ENCODE measurements around the gene TREM2. TPM values are rescaled to one million over a fixed set of nuclear protein-coding genes. Genes with fewer than 3 reads are reported as not detected.
"Not testable (repeated sequence)": the region's sequence is repeated elsewhere in the genome, so short reads cannot be mapped to it uniquely, and the experiment has no call there.

The TREM2 gene
- total RNA-seq, 1 donor from 2014 or later: 0.59 TPM

GRCh38 chr6:41153992-41154625 is 8.8 kb downstream of the TREM2 start, which contains the start of gene TREML1:
Gene TREML1, minus strand, starts transcription at chr6:41154347. Its CDS starts 59 bp downstream, at chr6:41154288.
- DNase-seq: no peak

- no peak for DNase-seq
These were observed 9.5 kb downstream of the TREM2 start for GRCh38 chr6:41153451-41153850.

GRCh38 chr6:41150671-41151070 is 12.2 kb downstream of the TREM2 start:
- DNase-seq: no peak

- DNase-seq: no peak
These were observed 15.0 kb downstream of the TREM2 start for GRCh38 chr6:41147917-41148316.

GRCh38 chr6:41136911-41137310 is 26.0 kb downstream of the TREM2 start:
- no peak for DNase-seq

GRCh38 chr6:41135062-41135832 is 27.7 kb downstream of the TREM2 start:
- no peak for DNase-seq

GRCh38 chr6:41132254-41132653 is 30.7 kb downstream of the TREM2 start:
- no peak for DNase-seq

GRCh38 chr6:41125282-41125681 is 37.6 kb downstream of the TREM2 start:
- DNase-seq: no peak

- no peak for DNase-seq
These were observed 40.0 kb downstream of the TREM2 start for GRCh38 chr6:41122918-41123317.

- no peak for DNase-seq
These were observed 40.5 kb downstream of the TREM2 start for GRCh38 chr6:41122373-41122772.

- DNase-seq: no peak
These were observed 42.9 kb downstream of the TREM2 start for GRCh38 chr6:41120058-41120457.

- DNase-seq: no peak
These were observed 43.4 kb downstream of the TREM2 start for GRCh38 chr6:41119508-41119907.

- DNase-seq: not testable (repeated sequence)
These were observed 47.9 kb downstream of the TREM2 start for GRCh38 chr6:41115027-41115426.

GRCh38 chr6:41111017-41111416 is 51.9 kb downstream of the TREM2 start:
- DNase-seq: no peak

Other genes with a start within 250 kb of the TREM2 start
- gene UNC5CL, start 123.9 kb downstream of the TREM2 start, total RNA-seq: 0.30 TPM
- gene TSPO2, start 120.6 kb downstream of the TREM2 start, total RNA-seq: 0.79 TPM
- 60.6 TPM for gene APOBEC2, start 109.9 kb downstream of the TREM2 start, total RNA-seq
- gene OARD1, start 90.8 kb downstream of the TREM2 start, total RNA-seq: 12.1 TPM
- gene NFYA, start 90.1 kb downstream of the TREM2 start, total RNA-seq: 27.0 TPM
- 0.49 TPM for gene TREML1, start 8.8 kb downstream of the TREM2 start, total RNA-seq
- 0.39 TPM for gene TREML2, start 38.0 kb upstream of the TREM2 start, total RNA-seq
- not detected for gene TREML4, start 65.2 kb upstream of the TREM2 start, total RNA-seq
- 1.6 TPM for gene TREM1, start 123.6 kb upstream of the TREM2 start, total RNA-seq
- gene NCR2, start 172.5 kb upstream of the TREM2 start, total RNA-seq: not detected